ENCODE measurements around the gene PALS1. TPM values are rescaled to one million over a fixed set of nuclear protein-coding genes. Genes with fewer than 3 reads are reported as not detected.

PALS1 gene
- total and polyA plus RNA-seq, 2 donors from 2014 or later, result 20.6 to 33.3 TPM

DNA sequence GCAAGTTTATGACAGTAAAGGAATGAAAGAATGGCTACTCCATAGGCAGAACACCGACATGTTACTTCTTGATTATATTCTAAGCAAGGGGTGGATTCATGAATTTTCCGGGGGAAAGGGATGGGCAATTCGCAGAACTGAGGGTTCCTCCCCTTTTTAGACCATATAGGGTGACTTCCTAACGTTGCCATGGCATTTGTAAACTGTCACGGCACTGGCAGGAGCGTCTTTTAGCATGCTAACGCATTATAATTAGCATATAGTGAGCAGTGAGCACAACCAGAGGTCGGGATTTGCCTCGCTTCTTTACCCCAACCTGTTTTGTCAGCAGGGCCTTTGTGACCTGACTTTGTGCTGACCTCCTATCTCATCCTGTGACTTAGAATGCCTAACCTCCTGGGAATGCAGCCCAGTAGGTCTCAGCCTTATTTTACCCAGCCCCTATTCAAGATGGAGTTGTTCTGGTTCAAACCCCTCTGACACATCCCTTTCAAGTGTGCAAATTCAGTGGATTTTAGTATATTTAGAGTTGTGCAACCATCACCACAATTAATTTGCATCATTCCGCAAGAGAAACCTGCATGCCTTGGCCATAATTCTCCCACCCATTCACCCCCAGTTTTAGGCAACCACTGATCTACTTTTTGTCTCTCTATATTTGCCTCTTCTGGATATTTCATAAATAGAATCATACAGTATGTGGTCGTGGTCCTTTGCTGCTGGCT lies 27.4 kb downstream of the PALS1 start:
- Histone ChIP-seq H3K9me3 (ENCODE audit: control insufficient read depth in 2 of 3, insufficient read depth in 1 of 3, low read length in 3 of 3) (no peaks in the 10 kb centered on the region), H3K9ac (ENCODE audit: low read length in 3 of 3) (peak overlapping the region in 1 of 3 donors; percentile 21), H3K36me3 (ENCODE audit: control insufficient read depth in 2 of 3, insufficient read depth in 3 of 3, low read length in 3 of 3) (no peaks in the 10 kb centered on the region), H3K27me3 (ENCODE audit: control insufficient read depth, insufficient read depth, low read length) (no peaks in the 10 kb centered on the region), H3K4me3 (ENCODE audit: low read length in 3 of 3) (peak overlapping the region in 1 of 3 donors; percentile 51), H3K4me1 (ENCODE audit: control insufficient read depth in 2 of 3, insufficient read depth in 2 of 3, low read depth in 1 of 3, low read length in 3 of 3) (peaks cover 10 to 35% (median 17%) of the 10 kb centered on the region in 3 donors), H3K27ac (ENCODE audit: low read depth in 2 of 2, low read length in 2 of 2) (peak overlapping the region; percentile 1 to 72)
- TF ChIP-seq, protein P1, sequence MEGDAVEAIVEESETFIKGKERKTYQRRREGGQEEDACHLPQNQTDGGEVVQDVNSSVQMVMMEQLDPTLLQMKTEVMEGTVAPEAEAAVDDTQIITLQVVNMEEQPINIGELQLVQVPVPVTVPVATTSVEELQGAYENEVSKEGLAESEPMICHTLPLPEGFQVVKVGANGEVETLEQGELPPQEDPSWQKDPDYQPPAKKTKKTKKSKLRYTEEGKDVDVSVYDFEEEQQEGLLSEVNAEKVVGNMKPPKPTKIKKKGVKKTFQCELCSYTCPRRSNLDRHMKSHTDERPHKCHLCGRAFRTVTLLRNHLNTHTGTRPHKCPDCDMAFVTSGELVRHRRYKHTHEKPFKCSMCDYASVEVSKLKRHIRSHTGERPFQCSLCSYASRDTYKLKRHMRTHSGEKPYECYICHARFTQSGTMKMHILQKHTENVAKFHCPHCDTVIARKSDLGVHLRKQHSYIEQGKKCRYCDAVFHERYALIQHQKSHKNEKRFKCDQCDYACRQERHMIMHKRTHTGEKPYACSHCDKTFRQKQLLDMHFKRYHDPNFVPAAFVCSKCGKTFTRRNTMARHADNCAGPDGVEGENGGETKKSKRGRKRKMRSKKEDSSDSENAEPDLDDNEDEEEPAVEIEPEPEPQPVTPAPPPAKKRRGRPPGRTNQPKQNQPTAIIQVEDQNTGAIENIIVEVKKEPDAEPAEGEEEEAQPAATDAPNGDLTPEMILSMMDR (IDR thresholded peaks at IDR 0.05; ENCODE audit: borderline replicate concordance, extremely low read depth, insufficient read depth), result no peak
- DNase-seq (peak in 3 of 5 donors; percentile 17 to 62 (median 31)), FAIRE-seq (no peak)
- intact Hi-C loops (cut with DNase I), result no loop called here

DNA sequence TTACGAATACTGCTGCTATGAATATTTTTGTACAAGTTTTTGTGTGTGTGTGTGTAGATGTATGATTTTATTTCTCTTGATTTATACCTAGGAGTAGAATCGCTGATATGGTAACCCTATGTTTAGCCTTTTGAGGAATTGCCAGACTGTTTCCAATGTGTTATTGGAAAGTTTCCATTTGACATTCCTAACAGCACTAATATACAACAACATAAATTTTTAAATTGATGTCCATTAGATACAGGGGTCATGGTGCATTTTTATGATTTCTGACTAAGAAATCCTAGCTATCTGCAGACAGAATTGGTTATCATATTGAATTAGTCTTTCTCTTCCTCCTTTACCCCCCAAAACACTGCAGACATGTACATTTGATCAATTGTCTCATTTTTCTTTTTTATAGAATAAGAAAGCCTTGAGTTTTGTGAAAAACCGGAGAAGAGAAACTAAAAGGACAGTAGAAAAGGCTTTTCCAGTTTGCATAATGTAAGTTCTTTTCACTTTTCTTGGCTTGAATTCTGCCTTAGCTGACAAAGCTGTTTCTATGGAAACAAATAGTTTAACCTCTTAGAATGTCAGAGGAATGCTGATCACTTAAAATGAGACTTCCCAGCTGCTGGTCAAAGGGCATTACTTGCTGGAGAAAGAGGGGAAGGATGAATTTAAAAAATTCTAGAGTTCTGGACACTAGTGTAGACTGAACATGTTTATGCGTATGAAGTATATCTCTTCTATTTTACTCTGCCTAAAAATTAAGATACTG lies 28.2 kb downstream of the PALS1 start:
- Histone ChIP-seq H3K27me3 (ENCODE audit: control insufficient read depth, insufficient read depth, low read length) (no peaks in the 10 kb centered on the region), H3K36me3 (ENCODE audit: control insufficient read depth in 2 of 3, insufficient read depth in 3 of 3, low read length in 3 of 3) (no peaks in the 10 kb centered on the region), H3K27ac (ENCODE audit: low read depth in 2 of 2, low read length in 2 of 2) (peak overlapping the region; percentile 72 to 81), H3K9ac (ENCODE audit: low read length in 3 of 3) (peak overlapping the region in 2 of 3 donors; percentile 20 to 59), H3K4me1 (ENCODE audit: control insufficient read depth in 2 of 3, insufficient read depth in 2 of 3, low read depth in 1 of 3, low read length in 3 of 3) (peaks cover 10 to 35% (median 17%) of the 10 kb centered on the region in 3 donors), H3K9me3 (ENCODE audit: control insufficient read depth in 2 of 3, insufficient read depth in 1 of 3, low read length in 3 of 3) (no peaks in the 10 kb centered on the region), H3K4me3 (ENCODE audit: low read length in 3 of 3) (peak overlapping the region; percentile 28 to 51 (median 49))
- intact Hi-C loops (cut with DNase I), result no loop called here
- peak in 3 of 5 donors; percentile 29 to 95 (median 88) for DNase-seq
- TF ChIP-seq, protein P1 (IDR thresholded peaks at IDR 0.05; ENCODE audit: borderline replicate concordance, extremely low read depth, insufficient read depth), result no peak
- FAIRE-seq, result peak; percentile 98

DNA sequence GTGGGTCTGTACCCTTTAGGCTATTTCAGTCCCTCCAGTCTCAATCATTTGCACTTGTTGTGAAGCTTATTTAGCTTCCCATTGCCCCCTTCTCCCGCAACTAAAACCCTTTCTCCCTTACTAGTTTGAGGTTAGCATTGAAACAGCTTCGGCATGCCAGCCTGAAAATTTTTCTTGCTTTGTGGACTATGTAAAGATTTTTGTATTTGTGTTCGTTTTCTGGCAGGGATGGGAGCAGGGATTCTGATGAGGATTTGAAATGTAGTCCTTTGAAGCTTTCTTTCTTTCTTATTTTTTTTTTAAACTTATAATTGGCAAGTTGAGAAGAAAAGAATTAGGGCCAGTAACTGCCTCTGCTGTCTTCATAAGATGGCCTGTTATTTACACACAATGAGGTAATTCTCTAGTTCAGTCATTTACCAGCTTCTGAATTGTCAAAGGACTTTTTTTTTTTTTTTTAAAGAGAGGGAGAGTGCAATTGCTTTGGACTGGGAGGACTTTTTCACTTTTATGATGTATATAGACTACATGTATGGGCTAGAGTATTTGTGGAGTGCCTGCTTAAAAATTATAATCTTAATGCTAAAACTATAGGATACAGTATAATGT lies 29.0 kb downstream of the PALS1 start:
- no peaks in the 10 kb centered on the region for H3K27me3 ChIP-seq (ENCODE audit: control insufficient read depth, insufficient read depth, low read length)
- peak overlapping the region in 2 of 3 donors; percentile 20 to 59 for H3K9ac ChIP-seq (ENCODE audit: low read length in 3 of 3)
- H3K9me3 ChIP-seq (ENCODE audit: control insufficient read depth in 2 of 3, insufficient read depth in 1 of 3, low read length in 3 of 3), result no peaks in the 10 kb centered on the region
- TF ChIP-seq, protein P1 (IDR thresholded peaks at IDR 0.05; ENCODE audit: borderline replicate concordance, extremely low read depth, insufficient read depth), result no peak
- intact Hi-C loops (cut with DNase I), result no loop called here
- DNase-seq (peak in 1 of 5 donors; percentile 38), FAIRE-seq (no peak)
- no peaks in the 10 kb centered on the region for H3K36me3 ChIP-seq (ENCODE audit: control insufficient read depth in 2 of 3, insufficient read depth in 3 of 3, low read length in 3 of 3)
- H3K27ac ChIP-seq (ENCODE audit: low read depth in 2 of 2, low read length in 2 of 2), result peak overlapping the region in 1 of 2 donors; percentile 81
- H3K4me1 ChIP-seq (ENCODE audit: control insufficient read depth in 2 of 3, insufficient read depth in 2 of 3, low read depth in 1 of 3, low read length in 3 of 3), result peaks cover 10 to 35% (median 17%) of the 10 kb centered on the region in 3 donors
- H3K4me3 ChIP-seq (ENCODE audit: low read length in 3 of 3), result peak overlapping the region; percentile 11 to 40 (median 17)

All from kidney (tissue), 14 donors.